T-helper 2 cell treated with Interferon-gamma antibody and Interleukin-4, amounts not matched to agents 100 ng/mL and 5 ng/mL, for 36 hours (primary cell): ENCODE measurements around the gene EFCAB6. TPM values are rescaled to one million over a fixed set of nuclear protein-coding genes. Genes with fewer than 3 reads are reported as not detected.

Source experiments
- intact Hi-C: fragments of 100-400 bp; cut with micrococcal nuclease; formaldehyde crosslinking; loops from one replicate; pipeline ENCODE4 v1.15.1; 2023
- total RNA-seq: library from RNA; stranded (reverse); gene quantifications from 2 replicates; pipeline ENCODE4 v1.2.3, GENCODE V29; 2022

Gene EFCAB6
- total RNA-seq, 1 donor from 2014 or later = 0.20 TPM

DNA sequence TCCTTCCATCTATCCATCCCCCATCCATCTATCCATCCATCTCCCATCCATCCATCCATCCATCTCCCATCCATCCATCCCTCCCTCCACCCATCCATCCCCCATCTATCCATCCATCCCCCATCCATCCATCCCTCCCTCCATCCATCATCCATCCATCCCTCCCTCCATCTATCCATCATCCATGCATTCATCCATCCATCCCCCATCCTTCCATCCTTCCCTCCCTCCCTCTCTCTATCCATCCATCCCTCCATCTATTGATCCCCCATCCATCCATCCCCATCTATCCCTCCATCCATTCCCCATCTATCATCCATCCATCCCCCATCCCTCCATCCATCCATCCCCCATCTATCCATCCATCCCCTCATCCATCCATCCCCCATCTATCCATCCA lies 303.6 kb downstream of the EFCAB6 start:
- intact Hi-C loops = no loop called here

DNA sequence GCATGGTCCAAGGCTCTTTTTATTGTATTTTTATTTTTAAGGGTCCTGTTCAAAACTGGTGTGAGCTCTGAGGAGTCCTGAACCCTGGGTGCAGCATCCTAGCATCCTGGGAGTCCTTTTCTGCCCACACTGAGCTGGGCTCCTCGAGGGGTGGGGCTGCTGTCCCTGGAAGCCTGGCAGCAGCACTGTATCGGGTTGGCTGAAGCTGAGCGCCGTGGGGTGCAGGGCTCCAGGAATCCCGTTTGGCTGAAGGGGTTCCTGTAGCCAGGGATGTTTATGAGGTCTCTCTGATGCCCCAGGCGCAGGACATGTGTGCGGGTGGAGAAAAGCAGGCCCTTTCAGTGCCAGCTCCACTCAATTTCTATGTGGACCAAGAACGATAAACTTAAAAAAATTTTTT lies 304.9 kb downstream of the EFCAB6 start:
- intact Hi-C loops = no loop called here

DNA sequence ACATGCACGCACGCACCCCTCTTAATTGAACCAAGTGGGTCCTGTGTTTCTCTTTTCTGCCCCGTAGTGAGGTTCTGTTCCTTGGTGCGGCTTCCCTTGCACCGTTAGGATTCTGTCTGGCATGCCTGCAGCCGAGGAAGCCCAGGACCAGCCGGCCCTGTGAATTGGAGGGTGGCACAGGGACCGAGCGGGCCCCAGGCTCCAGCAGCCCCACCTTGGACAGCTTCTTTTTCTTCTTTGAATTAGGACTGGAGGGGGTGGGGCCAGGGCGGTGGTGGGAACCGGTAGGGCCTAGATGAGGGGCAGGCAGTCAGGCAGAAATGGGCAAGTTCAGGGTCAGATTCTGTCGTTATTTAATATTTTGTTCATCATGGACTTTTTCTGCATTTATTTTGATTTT lies 305.6 kb downstream of the EFCAB6 start:
- intact Hi-C loops = no loop called here

DNA sequence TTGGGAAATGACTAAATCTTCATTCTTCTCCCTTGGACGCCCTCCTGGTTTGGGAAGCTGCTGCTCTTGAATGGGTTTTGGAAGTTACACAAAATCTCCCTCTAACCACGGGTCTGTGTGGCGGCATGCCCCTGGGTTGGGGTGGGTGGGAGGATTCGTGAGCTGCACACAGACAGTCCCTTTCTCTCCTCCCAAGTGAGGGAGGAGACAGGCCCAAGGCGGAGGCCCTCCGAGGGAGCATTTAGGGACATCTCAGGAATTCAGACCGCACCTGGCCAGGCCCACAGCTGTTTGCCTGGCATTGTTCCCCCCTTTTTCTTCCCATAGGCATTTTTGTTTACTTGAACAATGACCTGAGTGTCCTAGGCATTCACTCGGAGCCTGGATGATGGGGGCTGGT lies 306.2 kb downstream of the EFCAB6 start:
- intact Hi-C loops = no loop called here

DNA sequence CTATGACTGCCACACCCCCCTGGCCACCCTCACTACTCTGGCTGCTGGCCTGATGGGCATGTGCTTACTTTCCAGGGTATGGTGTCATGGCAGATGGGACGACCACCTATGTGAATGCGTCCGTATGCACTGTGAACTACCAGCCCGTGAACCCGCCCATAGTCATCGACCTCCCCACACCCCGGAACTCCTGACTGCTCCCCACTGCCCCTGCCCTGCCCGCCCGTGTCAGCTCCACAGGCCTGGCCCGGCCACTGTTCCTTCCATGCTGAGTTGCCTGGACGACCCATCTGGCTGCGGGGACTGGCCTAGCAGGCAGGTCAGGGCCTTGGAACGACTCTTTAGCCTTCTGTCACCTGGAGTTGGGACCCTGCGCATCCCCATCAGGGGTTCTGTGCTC lies 306.7 kb downstream of the EFCAB6 start:
- intact Hi-C loops = no loop called here

DNA sequence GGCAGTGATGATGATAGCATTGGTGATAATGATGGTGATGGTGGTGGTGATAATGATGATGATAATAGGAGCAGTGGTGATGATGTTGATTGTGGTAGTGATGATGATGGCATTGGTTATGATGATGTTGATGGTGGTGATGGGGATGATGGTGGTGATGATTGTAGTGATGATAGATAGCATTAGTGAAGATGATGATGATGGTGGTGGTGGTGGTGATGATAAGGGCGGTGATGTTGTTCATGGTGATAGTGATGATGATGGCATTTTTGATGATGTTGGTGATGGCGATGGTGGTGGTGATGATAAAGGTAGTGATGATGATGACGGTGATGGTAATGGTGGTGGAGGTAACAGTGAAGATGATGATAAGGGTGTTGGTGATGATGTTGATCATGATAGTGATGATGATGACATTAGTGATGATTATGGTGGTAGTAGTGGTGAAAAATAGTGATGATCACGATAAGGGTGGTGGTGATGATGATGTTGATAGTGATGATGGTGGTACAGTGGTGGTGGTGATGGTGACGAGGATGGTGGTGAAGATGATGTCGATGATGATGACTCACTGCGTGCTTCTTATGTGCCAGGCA lies 307.3 kb downstream of the EFCAB6 start:
- intact Hi-C loops = no loop called here

DNA sequence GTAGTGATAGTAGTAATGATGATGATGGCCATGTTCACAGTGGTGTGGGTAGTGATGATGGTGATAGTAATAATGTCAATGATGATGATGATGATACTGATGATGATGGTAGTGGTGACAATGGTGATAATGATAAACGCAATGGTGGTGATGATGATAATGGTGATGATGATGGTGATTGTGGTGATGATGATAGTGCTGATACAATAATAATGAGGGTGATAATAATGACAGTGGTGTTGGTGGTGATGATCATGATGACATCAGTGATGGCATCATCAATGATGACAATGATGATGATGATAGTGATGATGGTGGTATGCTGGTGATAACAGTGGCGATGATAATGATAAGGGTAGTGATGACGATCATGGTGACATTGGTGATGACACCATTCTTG lies 308.0 kb downstream of the EFCAB6 start:
- intact Hi-C loops = no loop called here

DNA sequence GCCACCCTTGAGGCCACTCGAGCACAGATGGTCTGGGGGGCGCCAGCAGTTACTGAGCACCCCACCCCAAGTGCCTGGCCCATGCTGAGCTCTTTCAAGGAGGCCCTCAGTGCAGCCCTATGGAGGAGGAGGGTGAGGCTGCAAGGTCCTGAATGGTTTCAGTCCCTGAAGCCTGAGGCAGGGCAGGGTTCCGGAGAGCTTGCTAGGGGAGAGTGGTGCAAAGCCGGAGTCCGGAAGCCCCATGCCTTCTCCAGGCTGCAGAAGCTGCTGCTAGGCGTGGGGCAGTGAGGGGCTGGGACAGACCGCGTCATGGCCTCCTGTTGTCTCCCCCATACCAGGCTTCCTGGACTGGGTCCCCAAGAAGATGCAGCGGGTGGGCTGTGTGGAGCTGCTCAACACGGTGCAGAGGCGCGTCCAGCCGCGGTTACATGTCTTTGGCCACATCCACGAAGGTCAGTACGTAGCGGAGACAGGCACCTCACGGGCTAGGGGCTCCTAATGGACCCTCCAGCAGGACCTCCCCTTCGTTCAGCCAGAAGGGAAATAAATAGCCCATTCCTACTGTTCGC lies 309.7 kb downstream of the EFCAB6 start:
- intact Hi-C loops = no loop called here

DNA sequence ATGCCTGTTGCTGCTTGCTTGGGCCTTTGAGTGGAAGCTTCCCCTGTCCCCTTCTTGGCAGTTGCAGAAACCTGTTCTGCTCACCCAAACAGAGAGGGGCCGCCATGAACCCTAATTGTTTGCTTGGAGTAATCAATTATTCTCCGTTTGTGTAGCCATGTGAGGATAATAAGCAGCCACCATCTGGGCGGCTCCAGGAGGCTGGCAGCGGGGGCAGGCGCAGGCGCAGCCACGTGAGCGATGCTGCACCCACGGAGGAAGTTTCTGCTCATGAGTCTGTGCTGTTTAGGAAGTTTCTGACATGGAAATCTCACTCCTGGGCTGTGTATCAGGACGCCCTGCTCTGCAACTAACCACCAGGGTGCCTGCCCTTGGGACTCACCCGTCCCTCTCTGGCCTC lies 310.2 kb downstream of the EFCAB6 start:
- intact Hi-C loops = no loop called here

DNA sequence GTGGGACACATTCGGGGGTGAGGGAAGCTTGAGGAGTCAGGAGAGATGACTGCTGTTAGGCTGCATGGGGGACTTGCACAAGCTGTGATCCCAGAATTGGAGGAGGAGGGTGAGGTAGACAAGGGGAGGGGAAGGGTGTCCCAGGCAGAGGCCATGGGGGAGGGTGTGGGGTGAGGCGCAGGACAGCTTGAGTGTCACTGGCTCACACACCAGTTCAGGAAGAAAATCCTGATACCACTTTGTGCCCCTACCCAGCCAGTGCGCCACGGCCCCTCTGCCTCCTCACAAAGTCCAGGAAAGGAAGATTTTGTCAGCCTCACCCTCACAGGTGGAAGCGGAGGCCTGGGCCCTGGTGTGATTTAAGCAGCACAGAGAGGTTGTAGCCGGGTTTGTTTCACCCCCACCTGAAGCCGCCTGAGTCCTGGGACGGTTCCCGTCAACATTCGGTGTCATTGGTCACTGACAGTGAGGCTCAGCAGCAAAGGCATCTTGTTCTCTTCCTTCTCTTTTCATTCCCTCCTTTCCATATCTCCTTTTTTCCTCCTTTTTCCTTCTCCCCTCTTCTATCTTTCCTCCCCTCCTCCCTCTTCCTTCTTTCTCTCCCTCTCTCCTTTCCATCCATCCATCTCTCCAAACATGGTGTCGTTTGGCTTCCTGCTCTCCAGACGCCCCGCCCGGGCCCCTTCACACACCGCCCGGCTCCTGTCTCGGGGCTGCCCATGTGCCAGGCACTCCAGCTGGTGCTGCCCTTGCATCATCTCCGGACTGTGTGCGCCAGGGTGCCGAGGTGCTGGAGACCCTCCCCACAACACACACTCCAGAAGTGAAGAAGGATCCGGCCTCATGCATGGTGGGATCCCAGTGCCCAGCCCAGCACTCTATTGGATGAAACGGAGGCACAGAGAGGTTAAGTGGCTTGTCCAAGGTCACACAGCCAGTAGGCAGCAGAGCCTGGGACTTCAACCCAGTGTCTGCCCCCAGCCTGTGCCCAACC lies 311.0 kb downstream of the EFCAB6 start:
- intact Hi-C loops = no loop called here

DNA sequence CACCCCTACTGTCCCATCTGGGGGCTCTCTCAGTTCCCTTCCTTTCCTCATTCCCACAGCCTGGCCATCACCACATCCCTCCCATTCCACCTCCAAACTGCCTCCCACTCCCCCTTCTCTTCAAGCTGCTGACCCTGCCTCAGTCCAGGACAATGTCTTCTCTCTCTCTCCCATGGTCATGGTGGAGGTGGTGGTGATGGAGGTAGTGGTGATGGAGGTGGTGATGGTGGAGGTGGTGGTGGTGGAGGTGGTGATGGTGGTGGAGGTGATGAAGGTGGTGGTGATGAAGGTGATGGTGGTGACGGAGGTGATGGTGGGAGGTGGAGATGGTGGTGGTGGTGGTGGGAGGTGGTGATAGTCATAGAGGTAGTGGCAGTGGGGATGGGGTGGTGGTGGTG lies 313.2 kb downstream of the EFCAB6 start:
- intact Hi-C loops = no loop called here

DNA sequence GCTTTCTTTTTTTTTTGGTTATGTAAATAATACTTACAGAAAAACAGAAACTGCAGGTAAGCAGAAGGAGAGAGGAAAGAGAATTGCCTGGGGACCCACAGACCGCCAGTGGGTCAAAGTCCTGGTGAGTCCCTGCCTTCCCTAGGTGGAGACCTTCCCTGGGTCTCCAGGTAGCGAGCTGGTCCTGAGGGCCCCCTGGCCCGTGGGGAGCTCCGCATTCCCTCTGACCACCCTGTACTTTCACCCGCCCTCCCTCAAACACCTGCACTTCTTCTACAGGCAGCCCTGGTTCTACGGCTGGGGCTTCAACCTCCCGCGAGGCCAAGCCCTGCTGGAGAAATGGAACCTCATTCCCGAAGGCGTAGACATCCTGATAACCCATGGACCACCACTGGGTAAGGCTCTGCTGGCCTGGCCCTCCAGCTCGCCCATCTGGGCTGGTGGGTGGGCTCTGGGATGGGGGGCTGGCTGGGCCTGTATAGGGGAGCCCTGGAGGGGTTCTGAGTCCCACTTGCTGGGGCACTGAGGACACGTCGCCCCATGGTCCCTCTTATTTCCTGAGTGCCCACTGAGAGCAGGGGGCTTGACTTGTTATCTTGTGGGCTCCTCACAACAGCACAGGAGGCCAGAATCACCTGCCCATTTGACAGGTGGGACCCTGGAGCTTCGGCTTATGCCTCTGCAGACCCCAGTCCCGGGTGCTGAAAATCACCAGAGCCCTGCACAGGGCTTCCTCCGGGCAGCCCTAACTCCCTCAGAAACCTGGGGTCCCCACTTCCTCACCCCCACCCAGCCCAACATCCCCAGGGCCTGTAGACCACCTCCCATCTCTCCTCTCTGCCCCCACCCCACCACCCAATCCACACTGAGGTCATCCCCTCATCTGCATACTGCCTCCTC lies 313.9 kb downstream of the EFCAB6 start:
- intact Hi-C loops = no loop called here

DNA sequence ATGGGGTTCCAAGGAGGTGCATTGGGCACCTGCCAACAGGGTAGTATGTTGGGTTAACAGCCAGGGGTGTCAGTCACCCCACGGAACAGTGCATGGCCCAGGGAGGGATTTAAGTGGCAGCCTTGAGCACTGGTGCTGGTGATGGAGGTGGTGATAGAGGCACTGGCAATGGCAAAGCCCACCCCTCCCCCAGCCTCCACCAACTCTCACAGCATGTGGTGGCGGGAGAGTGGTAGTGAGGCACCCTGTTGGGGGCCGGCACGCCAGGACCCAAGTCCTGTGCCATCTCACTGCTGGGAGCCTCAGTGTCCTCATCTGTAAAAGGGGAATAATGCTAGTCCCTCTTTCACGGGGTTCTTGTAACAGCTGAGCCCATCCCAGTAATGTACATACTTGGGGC lies 318.8 kb downstream of the EFCAB6 start:
- intact Hi-C loops = no loop called here

DNA sequence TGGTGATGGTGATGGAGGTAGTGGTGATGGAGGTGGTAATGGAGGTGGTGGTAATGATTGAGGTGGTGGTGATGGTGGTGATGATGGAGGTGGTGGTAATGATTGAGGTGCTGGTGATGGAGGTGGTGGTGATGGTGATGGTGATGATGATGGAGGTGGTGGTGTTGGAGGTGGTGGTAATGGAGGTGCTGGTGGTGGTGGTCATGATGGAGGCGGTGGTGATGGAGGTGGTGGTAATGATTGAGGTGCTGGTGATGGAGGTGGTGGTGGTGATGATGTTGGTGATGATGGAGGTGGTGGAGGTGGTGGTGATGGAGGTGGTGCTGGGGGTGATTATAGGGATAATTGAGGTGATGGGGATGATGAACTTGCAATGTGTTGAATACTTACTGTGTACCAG lies 320.4 kb downstream of the EFCAB6 start:
- intact Hi-C loops = no loop called here

DNA sequence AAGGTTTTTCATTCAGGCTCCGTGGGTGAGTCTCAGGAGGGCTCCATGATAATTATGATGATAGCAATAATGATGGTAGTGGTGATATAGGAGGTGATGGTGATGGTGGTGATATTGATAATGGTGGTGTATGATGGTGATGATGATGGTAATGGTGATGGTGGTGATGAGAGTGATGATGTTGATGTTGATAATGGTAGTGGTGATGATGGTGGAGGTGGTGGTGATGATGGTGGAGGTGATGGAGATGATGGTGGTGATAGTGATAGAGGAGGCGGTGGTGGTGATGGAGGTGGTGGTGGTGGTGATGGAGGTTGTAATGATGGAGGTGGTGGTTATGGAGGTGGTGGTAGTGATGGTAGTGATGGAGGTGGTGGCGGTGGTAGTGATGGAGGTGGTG lies 320.9 kb downstream of the EFCAB6 start:
- intact Hi-C loops = no loop called here

DNA sequence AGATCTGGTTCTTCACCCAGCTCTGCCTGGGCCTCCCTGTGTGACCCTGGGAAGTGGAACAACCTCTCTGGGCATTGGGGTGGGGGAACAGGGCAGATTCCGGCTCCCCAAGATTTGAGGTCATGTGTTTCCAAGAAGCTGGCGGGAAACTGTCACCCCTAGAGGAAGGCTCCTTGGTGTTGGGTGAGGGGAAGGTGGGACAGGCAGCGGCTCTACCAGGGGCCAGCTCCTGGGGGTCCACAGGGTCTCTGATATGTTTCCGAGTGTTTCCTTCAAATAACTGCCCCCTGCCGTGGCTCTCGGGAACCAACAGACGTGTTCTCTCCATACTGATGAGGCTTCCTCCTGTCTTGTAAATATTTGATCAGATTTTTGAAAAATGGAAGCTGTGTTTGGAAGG lies 321.8 kb downstream of the EFCAB6 start:
- intact Hi-C loops = no loop called here

DNA sequence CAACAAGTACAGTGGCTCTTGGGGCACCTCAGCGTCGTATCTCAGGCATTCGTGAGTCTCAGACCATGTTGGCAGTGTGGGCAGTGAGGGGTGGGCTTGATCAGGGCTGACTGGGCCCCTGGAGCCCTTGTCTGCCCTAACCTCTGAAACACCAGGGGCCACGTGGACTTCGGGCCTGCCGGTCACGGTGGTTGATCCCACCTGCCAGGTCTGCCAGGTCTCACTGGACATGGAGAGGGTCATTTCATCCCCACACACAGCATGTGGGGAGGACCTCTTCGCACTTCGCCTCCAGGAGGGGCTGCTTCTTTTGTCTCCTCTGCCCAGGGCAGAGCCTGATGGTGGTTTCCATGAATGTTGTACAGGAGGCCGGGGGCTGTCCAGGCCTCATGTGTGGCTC lies 323.2 kb downstream of the EFCAB6 start:
- intact Hi-C loops = no loop called here

DNA sequence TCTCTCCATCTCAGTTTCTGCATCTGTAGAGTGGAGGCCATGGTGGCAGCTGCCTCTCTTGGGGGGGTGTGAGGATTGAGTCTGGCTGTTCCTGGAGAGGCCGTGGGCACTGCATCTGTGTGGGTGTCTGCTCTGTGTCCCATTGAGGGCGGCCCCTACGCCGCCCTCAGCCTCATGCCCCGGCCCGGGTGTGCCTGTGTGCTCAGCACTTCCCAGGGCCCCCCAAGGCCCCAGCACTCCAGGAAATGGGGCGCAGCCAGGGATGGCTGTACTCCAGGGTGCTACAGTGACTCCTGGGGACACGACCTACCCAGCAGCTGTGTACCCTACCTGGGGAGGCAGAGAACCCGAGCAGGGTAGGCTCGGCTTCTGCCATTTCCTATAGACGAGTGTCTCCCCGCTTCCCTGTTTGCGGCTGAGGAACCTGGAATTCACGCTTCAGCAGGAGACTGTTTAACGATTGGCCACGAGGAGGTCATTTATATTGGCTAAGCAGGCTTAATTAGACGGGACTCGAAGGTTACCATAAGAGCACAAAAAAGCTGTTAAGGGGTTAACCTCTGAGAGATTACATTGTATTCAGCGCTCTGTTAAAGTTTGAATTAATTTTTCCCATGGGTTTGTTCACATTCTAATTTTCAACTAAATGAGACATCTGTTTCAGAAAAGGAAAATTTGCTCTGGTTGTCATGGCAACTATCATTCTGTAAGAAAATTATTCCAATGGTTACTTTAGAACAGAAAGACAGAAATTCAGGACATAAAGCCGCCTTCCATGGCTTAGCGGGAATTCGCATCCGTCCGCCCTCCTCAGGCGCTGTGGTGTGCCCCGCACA lies 323.9 kb downstream of the EFCAB6 start:
- intact Hi-C loops = no loop called here

DNA sequence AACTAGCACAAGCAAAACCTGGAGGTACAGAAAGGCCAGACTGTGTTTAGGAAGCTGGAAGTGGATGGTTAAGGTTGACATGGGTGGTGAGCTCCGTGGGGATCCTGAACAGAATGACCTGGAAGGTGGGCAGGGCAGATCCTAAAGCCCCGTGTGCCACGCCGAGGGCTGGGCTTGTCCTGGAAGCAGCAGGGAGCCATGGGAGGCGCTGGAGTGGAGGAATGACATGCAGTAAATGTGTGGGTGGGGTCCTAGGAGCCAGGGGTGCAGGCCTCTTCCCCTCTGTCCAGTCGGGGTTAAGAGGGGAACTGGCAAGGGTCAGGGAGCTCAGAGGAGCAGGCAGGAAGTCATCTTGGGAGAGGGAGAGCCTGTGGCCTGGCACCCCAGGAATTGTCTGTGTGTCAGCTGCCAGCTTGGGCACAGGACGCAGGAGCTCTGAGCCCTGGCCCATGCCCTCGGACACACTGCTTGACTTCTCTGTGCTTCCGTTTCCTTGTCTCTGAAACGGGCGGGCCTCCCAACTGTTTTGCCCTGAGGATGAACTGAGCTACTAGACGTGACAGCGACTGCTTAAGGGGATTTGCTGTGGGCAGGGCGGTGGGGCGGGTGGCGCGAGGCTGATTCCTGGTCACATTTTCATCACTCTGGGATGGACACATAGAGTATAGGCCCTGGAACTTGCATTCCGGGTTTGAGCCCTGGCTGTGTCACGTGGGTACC lies 324.6 kb downstream of the EFCAB6 start:
- intact Hi-C loops = no loop called here

DNA sequence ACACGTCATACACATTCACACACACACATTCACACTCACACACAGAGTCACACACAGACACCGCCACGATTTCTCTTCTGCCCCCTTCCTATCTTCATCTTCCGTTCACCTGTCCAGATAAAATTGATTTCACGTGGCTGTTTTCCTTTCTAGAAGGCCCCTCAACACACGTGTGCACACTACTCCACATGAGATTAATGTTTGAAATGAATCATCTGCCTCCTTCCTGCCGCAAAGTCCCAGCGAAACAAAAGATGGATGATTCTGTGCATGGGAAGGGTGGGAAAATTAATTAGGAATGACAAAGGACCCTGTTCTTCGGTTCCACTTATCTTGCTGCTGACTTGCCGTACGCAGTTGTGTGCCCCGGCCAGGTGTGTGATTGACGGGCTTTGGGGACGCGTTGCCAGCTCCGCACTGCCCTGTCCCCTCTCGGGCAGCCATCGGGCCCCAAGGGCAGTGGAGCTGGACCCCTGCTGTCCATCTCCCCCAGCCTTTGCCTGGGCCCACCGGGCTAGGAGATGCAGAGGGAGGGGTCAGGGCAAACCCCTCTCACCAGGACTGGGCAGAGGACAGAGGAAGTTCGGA lies 326.5 kb downstream of the EFCAB6 start:
- intact Hi-C loops = no loop called here
